PC-3 (cell line): Measurements from ENCODE around the gene AIM2. TPM values are rescaled to one million over a fixed set of nuclear protein-coding genes. Genes with fewer than 3 reads are reported as not detected.
"Not testable (repeated sequence)": the region's sequence is repeated elsewhere in the genome, so short reads cannot be mapped to it uniquely, and the experiment has no call there.

Experiments used
- ATAC-seq: fragments of 200-7000 bp; cut with Tn5 transposase; 2 replicates; pipeline ENCODE4 v1.9.1; 2020; ENCODE audit warnings: mild to moderate bottlenecking, moderate library complexity
- BruUV-seq: library from RNA; stranded (reverse); fragments of 400-500 nt; replicated peaks from 2 replicates; lab custom pipeline; 2021; lab: Mats Ljungman, UMichigan
- CTCF ChIA-PET: fragments of 300-600 bp; sonication (Branson Sonifier 250); formaldehyde crosslinking; loops from one replicate; lab custom pipeline; 2022; ENCODE audit warnings: antibody characterized with exemption; lab: Charles Lee
- POLR2A ChIA-PET: fragments of 300-600 bp; sonication (Branson Sonifier 250); formaldehyde crosslinking; loops from one replicate; lab custom pipeline; 2022; ENCODE audit warnings: antibody characterized with exemption; ENCODE audit not compliant: unreplicated experiment; lab: Charles Lee
- DNase-seq: peaks from one replicate; pipeline ENCODE4 v3.0.0-alpha.2; 2015
- H2AFZ ChIP-seq: fragments of 300-600 bp; sonication (generic); 2 replicates; pipeline ENCODE4 v1.6.0; 2016; ENCODE audit warnings: antibody characterized with exemption, low read length
- H3F3A ChIP-seq: fragments of 300-600 bp; sonication (generic); one replicate; pipeline ENCODE4 v1.6.0; 2017; ENCODE audit warnings: antibody characterized with exemption, low read length, control low read depth, mild to moderate bottlenecking; ENCODE audit not compliant: unreplicated experiment
- H3K27ac ChIP-seq: fragments of 300-600 bp; sonication (generic); 2 replicates; pipeline ENCODE4 v1.5.1; 2016; ENCODE audit warnings: mild to moderate bottlenecking, low read length
- H3K27me3 ChIP-seq: fragments of 300-600 bp; sonication (generic); 2 replicates; pipeline ENCODE4 v1.6.1; 2016; ENCODE audit warnings: low read length, mixed read lengths
- H3K36me3 ChIP-seq: fragments of 300-600 bp; sonication (generic); 2 replicates; pipeline ENCODE4 v1.6.1; 2016; ENCODE audit warnings: low read depth, mixed run types, low read length, mixed read lengths
- H3K4me1 ChIP-seq: fragments of 300-600 bp; sonication (generic); 2 replicates; pipeline ENCODE4 v1.5.1; 2016; ENCODE audit warnings: low read length; ENCODE audit not compliant: insufficient read depth
- H3K4me2 ChIP-seq: fragments of 300-600 bp; sonication (generic); 2 replicates; pipeline ENCODE4 v1.6.0; 2016; ENCODE audit warnings: low read length
- H3K4me3 ChIP-seq: fragments of 300-600 bp; sonication (generic); 2 replicates; pipeline ENCODE4 v1.5.1; 2016; ENCODE audit warnings: mild to moderate bottlenecking, low read length, mixed read lengths
- H3K79me2 ChIP-seq: fragments of 300-600 bp; sonication (generic); 2 replicates; pipeline ENCODE4 v1.6.1; 2017; ENCODE audit warnings: low read length, mixed read lengths
- H3K9ac ChIP-seq: fragments of 300-600 bp; sonication (generic); 2 replicates; pipeline ENCODE4 v1.6.0; 2016; ENCODE audit warnings: mild to moderate bottlenecking, low read length
- H3K9me2 ChIP-seq: fragments of 300-600 bp; sonication (generic); replicated peaks from 2 replicates; pipeline ENCODE4 v1.6.1; 2016; ENCODE audit warnings: mixed run types, low read length, mixed read lengths
- H3K9me3 ChIP-seq: fragments of 300-600 bp; sonication (generic); 2 replicates; pipeline ENCODE4 v1.6.1; 2016; ENCODE audit warnings: low read length, mixed read lengths
- H4K20me1 ChIP-seq: fragments of 300-600 bp; sonication (generic); 2 replicates; pipeline ENCODE4 v1.6.1; 2016; ENCODE audit warnings: low read length, mixed read lengths
- CTCF ChIP-seq: fragments of 300-600 bp; sonication (generic); conservative IDR thresholded peaks from 2 replicates; pipeline ENCODE4 v1.5.1; 2017; ENCODE audit warnings: antibody characterized with exemption, low read depth, mild to moderate bottlenecking, low read length
- EZH2 ChIP-seq: fragments of 300-600 bp; sonication (generic); IDR thresholded peaks from one replicate; pipeline ENCODE4 v1.6.1; 2017; ENCODE audit warnings: antibody characterized with exemption, mild to moderate bottlenecking, low read length; ENCODE audit not compliant: unreplicated experiment
- EZH2phosphoT487 ChIP-seq: fragments of 300-600 bp; sonication (generic); IDR thresholded peaks from 2 replicates; pipeline ENCODE4 v1.6.1; 2018; ENCODE audit warnings: mild to moderate bottlenecking, antibody characterized with exemption, low read length, borderline replicate concordance
- intact Hi-C: fragments of 100-400 bp; cut with micrococcal nuclease; formaldehyde crosslinking; loops from 2 replicates; pipeline ENCODE4 v1.9.0; 2023
- total RNA-seq: library from RNA; depleted of rRNA; stranded (reverse); fragments of >200 nt; gene quantifications from 2 replicates; pipeline ENCODE4 v1.2.3, GENCODE V29; 2014

AIM2 gene
- total RNA-seq, 1 experiment from 2014 or later = not detected

- no peak for ATAC-seq
Measured at GRCh38 chr1:159113596-159114433, 37.2 kb upstream of the AIM2 start.

GRCh38 chr1:159103021-159103420 lies 26.5 kb upstream of the AIM2 start:
- H3K79me2 ChIP-seq, H4K20me1 ChIP-seq, H3F3A ChIP-seq, H2AFZ ChIP-seq, CTCF ChIA-PET, H3K27ac ChIP-seq, ATAC-seq, H3K9me2 ChIP-seq, DNase-seq, H3K4me1 ChIP-seq, BruUV-seq, POLR2A ChIA-PET, H3K36me3 ChIP-seq, H3K4me2 ChIP-seq, H3K4me3 ChIP-seq, intact Hi-C loops, H3K9ac ChIP-seq, H3K9me3 ChIP-seq: not testable (repeated sequence)
- H3K27me3 ChIP-seq = peaks cover 62% of the 10 kb centered on the region

More at GRCh38 chr1:159113596-159114433, 37.2 kb upstream of the AIM2 start:
- POLR2A ChIA-PET = no interaction called here
- no peaks in the 10 kb centered on the region for H3K4me1 ChIP-seq
- H3K4me3 ChIP-seq = no peak overlapping the region
- H3K36me3 ChIP-seq = no peaks in the 10 kb centered on the region
- no peak overlapping the region for H3K4me2 ChIP-seq
- intact Hi-C loops = no loop called here
- no peaks in the 10 kb centered on the region for H3K79me2 ChIP-seq
- H3K27me3 ChIP-seq = peaks cover 47% of the 10 kb centered on the region
- H3K9ac ChIP-seq = no peak overlapping the region
- no TSS peak for BruUV-seq
- no peak overlapping the region for H3K27ac ChIP-seq
- no peaks in the 10 kb centered on the region for H3F3A ChIP-seq
- no peaks in the 10 kb centered on the region for H3K9me2 ChIP-seq
- H3K9me3 ChIP-seq = no peaks in the 10 kb centered on the region
- H4K20me1 ChIP-seq = no peaks in the 10 kb centered on the region
- TF ChIP-seq CTCF (no peak), EZH2phosphoT487 (no peak), EZH2 (no peak)
- DNase-seq = no peak
- no peak overlapping the region for H2AFZ ChIP-seq
- CTCF ChIA-PET = no interaction called here

GRCh38 chr1:159100589-159100988 lies 24.0 kb upstream of the AIM2 start:
- H3K9ac ChIP-seq = no peak overlapping the region
- H2AFZ ChIP-seq = no peak overlapping the region
- no peaks in the 10 kb centered on the region for H3F3A ChIP-seq
- H3K79me2 ChIP-seq = no peaks in the 10 kb centered on the region
- H3K27me3 ChIP-seq = peaks cover 61% of the 10 kb centered on the region
- TF ChIP-seq EZH2 (no peak), EZH2phosphoT487 (no peak), CTCF (no peak)
- ATAC-seq (no peak), DNase-seq (no peak)
- H3K36me3 ChIP-seq = no peaks in the 10 kb centered on the region
- intact Hi-C loops = no loop called here
- ChIA-PET CTCF (no interaction called here), POLR2A (no interaction called here)
- H3K4me3 ChIP-seq = no peak overlapping the region
- no peak overlapping the region for H3K27ac ChIP-seq
- H4K20me1 ChIP-seq = no peaks in the 10 kb centered on the region
- no peaks in the 10 kb centered on the region for H3K4me1 ChIP-seq
- H3K9me3 ChIP-seq = no peaks in the 10 kb centered on the region
- H3K9me2 ChIP-seq = no peaks in the 10 kb centered on the region
- no TSS peak for BruUV-seq
- no peak overlapping the region for H3K4me2 ChIP-seq
